Measurements from ENCODE around the gene XKR3. TPM values are rescaled to one million over a fixed set of nuclear protein-coding genes. Genes with fewer than 3 reads are reported as not detected.

The XKR3 gene
- total RNA-seq, 1 donor from 2014 or later, result not detected

GRCh38 chr22:16819249-16819648 is 6.0 kb downstream of the XKR3 start:
- Mint-ChIP-seq H3K27ac (ENCODE audit: unreplicated experiment) (no peak overlapping the region), H3K4me3 (ENCODE audit: unreplicated experiment) (no peak overlapping the region), H3K36me3 (ENCODE audit: low read depth) (no peaks in the 10 kb centered on the region), H3K27me3 (ENCODE audit: low read depth) (no peaks in the 10 kb centered on the region), H3K4me1 (ENCODE audit: low read depth) (no peaks in the 10 kb centered on the region), H3K9me3 (ENCODE audit: low read depth) (peaks cover 52% of the 10 kb centered on the region)
- TF ChIP-seq CTCF (IDR thresholded peaks at IDR 0.05), result no peak
- DNase-seq (ENCODE audit: low spot score), result no peak

- H3K9me3 Mint-ChIP-seq (ENCODE audit: low read depth), result peaks cover 52% of the 10 kb centered on the region
- no peak for TF ChIP-seq CTCF (IDR thresholded peaks at IDR 0.05)
- no peak overlapping the region for H3K4me3 Mint-ChIP-seq (ENCODE audit: unreplicated experiment)
- no peaks in the 10 kb centered on the region for H3K27me3 Mint-ChIP-seq (ENCODE audit: low read depth)
- H3K4me1 Mint-ChIP-seq (ENCODE audit: low read depth), result no peaks in the 10 kb centered on the region
- DNase-seq (ENCODE audit: low spot score), result no peak
- H3K36me3 Mint-ChIP-seq (ENCODE audit: low read depth), result no peaks in the 10 kb centered on the region
- H3K27ac Mint-ChIP-seq (ENCODE audit: unreplicated experiment), result no peak overlapping the region
These were observed 6.7 kb downstream of the XKR3 start for GRCh38 chr22:16818538-16818937.

- no peak overlapping the region for H3K4me3 Mint-ChIP-seq (ENCODE audit: unreplicated experiment)
- H3K27ac Mint-ChIP-seq (ENCODE audit: unreplicated experiment), result no peak overlapping the region
- no peaks in the 10 kb centered on the region for H3K27me3 Mint-ChIP-seq (ENCODE audit: low read depth)
- DNase-seq (ENCODE audit: low spot score), result no peak
- H3K9me3 Mint-ChIP-seq (ENCODE audit: low read depth), result peaks cover 56% of the 10 kb centered on the region
- no peaks in the 10 kb centered on the region for H3K4me1 Mint-ChIP-seq (ENCODE audit: low read depth)
- H3K36me3 Mint-ChIP-seq (ENCODE audit: low read depth), result no peaks in the 10 kb centered on the region
- TF ChIP-seq CTCF (IDR thresholded peaks at IDR 0.05), result no peak
These were observed 10.1 kb downstream of the XKR3 start for GRCh38 chr22:16815073-16815472.

GRCh38 chr22:16810188-16810802 is 14.9 kb downstream of the XKR3 start:
- TF ChIP-seq CTCF (IDR thresholded peaks at IDR 0.05), result no peak
- Mint-ChIP-seq H3K4me1 (ENCODE audit: low read depth) (no peaks in the 10 kb centered on the region), H3K27ac (ENCODE audit: unreplicated experiment) (no peak overlapping the region), H3K36me3 (ENCODE audit: low read depth) (no peaks in the 10 kb centered on the region), H3K27me3 (ENCODE audit: low read depth) (no peaks in the 10 kb centered on the region), H3K4me3 (ENCODE audit: unreplicated experiment) (no peak overlapping the region), H3K9me3 (ENCODE audit: low read depth) (peaks cover 37% of the 10 kb centered on the region)
- no peak for DNase-seq (ENCODE audit: low spot score)

- Mint-ChIP-seq H3K4me3 (ENCODE audit: unreplicated experiment) (no peak overlapping the region), H3K36me3 (ENCODE audit: low read depth) (no peaks in the 10 kb centered on the region), H3K4me1 (ENCODE audit: low read depth) (no peaks in the 10 kb centered on the region), H3K27me3 (ENCODE audit: low read depth) (no peaks in the 10 kb centered on the region), H3K27ac (ENCODE audit: unreplicated experiment) (no peak overlapping the region), H3K9me3 (ENCODE audit: low read depth) (peaks cover 27% of the 10 kb centered on the region)
- TF ChIP-seq CTCF (IDR thresholded peaks at IDR 0.05), result no peak
- no peak for DNase-seq (ENCODE audit: low spot score)
These were observed 16.5 kb downstream of the XKR3 start for GRCh38 chr22:16808744-16809143.
